ENCODE measurements around the gene ACY1. TPM values are rescaled to one million over a fixed set of nuclear protein-coding genes. Genes with fewer than 3 reads are reported as not detected.
A peak's percentile ranks its signal among the peaks of the same experiment; 100 is the strongest.

The ACY1 gene
- total and polyA plus RNA-seq, 10 of the 15 experiments (the other 5 are each of a cell fraction or from before 2014, with no cell fraction given) = 18.5 to 42.2 (median 27.8) TPM

DNA sequence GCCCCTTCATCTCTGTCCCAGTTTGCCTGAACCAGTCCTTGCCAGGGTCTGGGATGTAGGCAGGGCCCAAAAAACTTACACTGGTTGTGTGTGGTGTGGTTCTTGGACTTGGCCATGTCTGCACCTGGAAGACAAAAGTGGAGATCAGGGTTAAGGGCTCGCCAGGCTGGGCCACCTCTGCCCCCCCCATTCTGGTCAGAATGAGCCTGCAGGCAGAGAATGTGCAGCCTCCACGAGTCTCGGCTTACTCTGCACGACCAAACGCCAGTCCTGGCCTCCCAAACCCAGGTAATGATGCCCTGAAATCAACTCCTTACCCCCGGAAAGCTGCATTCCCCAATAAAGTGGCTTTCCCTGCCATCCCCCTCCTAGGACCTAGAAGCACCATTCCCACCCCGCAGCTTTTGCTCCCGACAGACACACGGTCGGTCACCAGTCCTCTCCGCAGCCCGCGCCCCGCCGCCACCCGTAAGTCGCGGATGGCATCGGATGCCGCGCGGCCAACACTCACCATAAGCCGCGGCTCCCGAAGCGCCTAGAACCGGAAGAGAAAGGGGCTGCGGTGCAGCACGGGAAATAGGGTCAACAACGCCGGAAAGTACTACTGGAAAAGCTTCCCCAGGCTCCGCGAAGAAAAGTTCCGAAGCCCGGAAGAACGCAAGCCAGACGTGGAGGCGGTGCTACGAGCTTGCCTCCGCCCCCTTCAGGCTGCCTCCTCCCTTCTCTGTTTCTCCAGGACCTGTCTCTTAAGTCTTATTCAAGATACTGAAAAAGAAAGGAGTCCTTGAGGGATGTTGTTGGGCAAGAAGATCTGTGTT, 12.2 kb downstream of the ACY1 start, which contains the start of gene RPL29:
RPL29 (minus strand) TSS at position 550 of the 818 bp plus-strand sequence; CDS start at position 116, 434 bp downstream.
- peak; percentile 92 for ATAC-seq
- WGBS (ENCODE audit: insufficient coverage, insufficient replicate concordance, low lambda C conversion rate, missing lambda C conversion rate) = under 1% methylated on average over 40 of the region's 40 CpGs
- peak within 1 kb of the TSS; percentile 66 for H3K27ac ChIP-seq (ENCODE audit: control insufficient read depth, insufficient read depth)
- peaks cover 14 to 16% of the 10 kb centered on the region in 2 experiments for H3K36me3 ChIP-seq (ENCODE audit: control insufficient read depth in 2 of 2, insufficient read depth in 2 of 2, low read length in 1 of 2)
- ChIA-PET POLR2A (interaction anchor here (1.0 to 2.6 kb wide), 8 partner anchors 12 to 159 kb away, joined by 3 to 30 read pairs (median 5); partner anchors contain the start of genes ACY1, PARP3, POC1A and RRP9), RAD21 (ENCODE audit: unreplicated experiment) (interaction anchor here (0.5 to 2.1 kb wide), 11 partner anchors 8 to 149 kb away, joined by 3 to 10 read pairs (median 4); partner anchors contain the start of genes DUSP7 and RRP9), SMC1A (ENCODE audit: uncharacterized antibody, unreplicated experiment) (interaction anchor here (0.6 to 3.0 kb wide), 7 partner anchors 11 to 126 kb away, joined by 3 to 13 read pairs (median 4); partner anchors contain the start of genes PARP3 and RRP9), CTCF (interaction anchor here (0.6 to 2.7 kb wide), 15 partner anchors 9 to 1381 kb away, joined by 3 to 18 read pairs (median 4); partner anchors contain the start of genes ABHD14B, ACY1, DUSP7 and PARP3)
- H3K4me3 ChIP-seq = peak within 1 kb of the TSS; percentile 99
- peak within 1 kb of the TSS; percentile 98 for H3K9ac ChIP-seq (ENCODE audit: control insufficient read depth, insufficient read depth, low read length)
- intact Hi-C loops (cut with micrococcal nuclease; ENCODE audit: unreplicated experiment) = loop anchor here (2.0 kb wide), 1 partner anchor 53 kb away; the partner anchor contains the start of gene PARP3
- peak; percentile 95 for FAIRE-seq
- no TSS peak for BruUV-seq (replicated peaks)
- in situ Hi-C loops (cut with MboI) = no loop called here
- DNase-seq (ENCODE audit: low read depth, low spot score) = peak; percentile 88
- H4K20me1 ChIP-seq (ENCODE audit: control insufficient read depth, insufficient read depth) = 0 out of 2 replicates have a peak, but pooled peaks cover 6% of the 10 kb centered on the region
- H3K27me3 ChIP-seq (replicated peaks in 1 of 2; ENCODE audit: control insufficient read depth in 2 of 2, insufficient read depth in 2 of 2, low read length in 1 of 2) = no peaks in the 10 kb centered on the region; a peak in 1 of 4 replicates
- no peaks in the 10 kb centered on the region for H3K9me3 ChIP-seq (replicated peaks; ENCODE audit: control insufficient read depth, insufficient read depth, low read length)
- H2AFZ ChIP-seq (ENCODE audit: control insufficient read depth, low read depth, low read length) = peak within 1 kb of the TSS; percentile 80
- peaks cover 9% of the 10 kb centered on the region for H3K4me1 ChIP-seq (ENCODE audit: control insufficient read depth, insufficient read depth, low read length)
- H3K4me2 ChIP-seq (ENCODE audit: control insufficient read depth, insufficient read depth) = peak within 1 kb of the TSS; percentile 97
- H3K79me2 ChIP-seq (ENCODE audit: control insufficient read depth, insufficient read depth, low read length) = peaks cover 33% of the 10 kb centered on the region
- TF ChIP-seq, protein P1, sequence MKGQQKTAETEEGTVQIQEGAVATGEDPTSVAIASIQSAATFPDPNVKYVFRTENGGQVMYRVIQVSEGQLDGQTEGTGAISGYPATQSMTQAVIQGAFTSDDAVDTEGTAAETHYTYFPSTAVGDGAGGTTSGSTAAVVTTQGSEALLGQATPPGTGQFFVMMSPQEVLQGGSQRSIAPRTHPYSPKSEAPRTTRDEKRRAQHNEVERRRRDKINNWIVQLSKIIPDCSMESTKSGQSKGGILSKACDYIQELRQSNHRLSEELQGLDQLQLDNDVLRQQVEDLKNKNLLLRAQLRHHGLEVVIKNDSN (IDR thresholded peaks at IDR 0.05; ENCODE audit: borderline replicate concordance, extremely low read length, insufficient read depth, low read depth, low read length) = no peak
- TF ChIP-seq CBFB (IDR thresholded peaks at IDR 0.05; ENCODE audit: low read depth) (peak; percentile 94), CHD4 (IDR thresholded peaks at IDR 0.05) (no peak), YY1 (IDR thresholded peaks at IDR 0.05; ENCODE audit: low read depth, low read length) (peak; percentile 88), RB1 (IDR thresholded peaks at IDR 0.05; ENCODE audit: borderline replicate concordance) (peak; percentile 85; the same call in 1 of the 2 replicates), JUND (IDR thresholded peaks at IDR 0.05; ENCODE audit: low read depth, low read length) (no peak), IRF4 (IDR thresholded peaks at IDR 0.05; ENCODE audit: low read depth, low read length) (0 out of 2 replicates have a peak, but pooled peaks have one; percentile 17), CEBPZ (IDR thresholded peaks at IDR 0.05; ENCODE audit: low read depth, low read length) (no peak), CTCF (IDR thresholded peaks at IDR 0.05 in 2 of 3, conservative IDR thresholded peaks at IDR 0.05 in 1 of 3; ENCODE audit: control insufficient read depth in 2 of 3, extremely low read depth in 1 of 3, insufficient read depth in 1 of 3, low read depth in 3 of 3, low read length in 3 of 3) (no peak), NFYA (IDR thresholded peaks at IDR 0.05; ENCODE audit: borderline replicate concordance, low read depth, low read length) (no peak), NBN (IDR thresholded peaks at IDR 0.05) (peak; percentile 96; the same call in 1 of the 2 replicates), KDM1A (IDR thresholded peaks at IDR 0.05; ENCODE audit: borderline replicate concordance) (no peak)
- TF ChIP-seq, protein P2, sequence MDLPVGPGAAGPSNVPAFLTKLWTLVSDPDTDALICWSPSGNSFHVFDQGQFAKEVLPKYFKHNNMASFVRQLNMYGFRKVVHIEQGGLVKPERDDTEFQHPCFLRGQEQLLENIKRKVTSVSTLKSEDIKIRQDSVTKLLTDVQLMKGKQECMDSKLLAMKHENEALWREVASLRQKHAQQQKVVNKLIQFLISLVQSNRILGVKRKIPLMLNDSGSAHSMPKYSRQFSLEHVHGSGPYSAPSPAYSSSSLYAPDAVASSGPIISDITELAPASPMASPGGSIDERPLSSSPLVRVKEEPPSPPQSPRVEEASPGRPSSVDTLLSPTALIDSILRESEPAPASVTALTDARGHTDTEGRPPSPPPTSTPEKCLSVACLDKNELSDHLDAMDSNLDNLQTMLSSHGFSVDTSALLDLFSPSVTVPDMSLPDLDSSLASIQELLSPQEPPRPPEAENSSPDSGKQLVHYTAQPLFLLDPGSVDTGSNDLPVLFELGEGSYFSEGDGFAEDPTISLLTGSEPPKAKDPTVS (IDR thresholded peaks at IDR 0.05; ENCODE audit: low read depth, low read length) = no peak; the same call in 1 of the 2 replicates

Measured in GM12878 (cell line).